K562 (cell line): ENCODE results near the gene BEST1. TPM values are rescaled to one million over a fixed set of nuclear protein-coding genes. Genes with fewer than 3 reads are reported as not detected.
A peak's percentile ranks its signal among the peaks of the same experiment; 100 is the strongest.

Experiments
- ARID1B ChIP-seq: fragments of 450-650 bp; IDR thresholded peaks from 2 replicates; pipeline ENCODE4 v1.6.1; 2016; ENCODE audit warnings: antibody characterized with exemption, mild to moderate bottlenecking, inconsistent platforms
- ASH1L ChIP-seq: fragments of 450-650 bp; IDR thresholded peaks from 2 replicates; pipeline ENCODE4 v1.6.1; 2018; ENCODE audit warnings: borderline replicate concordance, mild to moderate bottlenecking, low read depth; ENCODE audit not compliant: partially characterized antibody
- CBX1 ChIP-seq: sonication (generic); IDR thresholded peaks from 2 replicates; pipeline ENCODE4 v1.6.1; 2016; ENCODE audit warnings: antibody characterized with exemption, low read depth, mild to moderate bottlenecking
- DPF2 ChIP-seq: fragments of 450-650 bp; IDR thresholded peaks from 2 replicates; pipeline ENCODE4 v1.6.1; 2016
- FOXA1 ChIP-seq: fragments of 450-650 bp; IDR thresholded peaks from 2 replicates; pipeline ENCODE4 v1.6.1; 2016; ENCODE audit warnings: mild to moderate bottlenecking, borderline replicate concordance
- HCFC1 ChIP-seq: IDR thresholded peaks from 2 replicates; pipeline ENCODE4 v1.6.1; 2012; ENCODE audit warnings: low read depth, low read length, improper control_type of control experiment
- HMG20A ChIP-seq: fragments of 450-650 bp; formaldehyde crosslinking; conservative IDR thresholded peaks from 2 replicates; pipeline ENCODE4 v1.4.0; 2020; ENCODE audit warnings: mild to moderate bottlenecking, mixed read lengths
- NFIX ChIP-seq: fragments of 250-450 bp; sonication (Bioruptor Pico); IDR thresholded peaks from 2 replicates; pipeline ENCODE4 v1.4.0; 2020; ENCODE audit warnings: low read depth, mild to moderate bottlenecking, moderate library complexity
- PYGO2 ChIP-seq: fragments of 450-650 bp; IDR thresholded peaks from 2 replicates; pipeline ENCODE4 v1.6.1; 2016; ENCODE audit warnings: mild to moderate bottlenecking, missing genetic modification characterization, moderate library complexity, missing compliant biosample characterization
- RNF2 ChIP-seq: sonication (generic); IDR thresholded peaks from 2 replicates; pipeline ENCODE4 v1.6.1; 2016
- SMAD1 ChIP-seq: fragments of 150-350 bp; IDR thresholded peaks from 2 replicates; pipeline ENCODE4 v1.6.1; 2014; ENCODE audit warnings: low read length, low read depth; ENCODE audit not compliant: partially characterized antibody
- SNRNP70 ChIP-seq: fragments of 200-400 bp; formaldehyde crosslinking; optimal IDR thresholded peaks from 2 replicates; pipeline ENCODE3; 2017; ENCODE audit warnings: low read depth, low read length
- SP1 ChIP-seq: sonication (generic); formaldehyde crosslinking; IDR thresholded peaks from 2 replicates; pipeline ENCODE4 v1.8.1; 2022; ENCODE audit warnings: mild to moderate bottlenecking, missing genetic modification reagents
- TSC22D4 ChIP-seq: fragments of 450-650 bp; IDR thresholded peaks from 2 replicates; pipeline ENCODE4 v1.6.1; 2016; ENCODE audit warnings: missing genetic modification characterization, missing biosample characterization, control low read depth
- ZC3H8 ChIP-seq: fragments of 450-650 bp; IDR thresholded peaks from 2 replicates; pipeline ENCODE4 v1.6.1; 2017
- ZFP1 ChIP-seq: fragments of 450-650 bp; formaldehyde crosslinking; IDR thresholded peaks from 2 replicates; pipeline ENCODE4 v1.4.0; 2020; ENCODE audit warnings: mild to moderate bottlenecking, mixed read lengths
- ZNF354B ChIP-seq: fragments of 250-450 bp; sonication (Bioruptor Pico); IDR thresholded peaks from 2 replicates; pipeline ENCODE4 v1.4.0; 2020
- polyA plus RNA-seq, 8 experiments: library from polyadenylated mRNA; depleted of rRNA in 4 of 8; stranded (reverse) in 5 of 8; unstranded in 3 of 8; fragments of >200 nt; fragmentation: Nextera tagmentation in 2 of 8; fragmentation: Illumina TruSeq in 1 of 8; extraction: Ambion mirVana in 2 of 8; extraction: Trizol in 1 of 8; gene quantifications; 2 replicates each; pipeline versions ENCODE4 v1.2.1 to v1.2.3, GENCODE V29; 2011 to 2014; ENCODE audit warnings: inconsistent platforms in 1 of 8, missing spikeins in 1 of 8
- total RNA-seq, 7 experiments: library from RNA; depleted of rRNA in 6 of 7; stranded (reverse); fragments of >200 nt in 6 of 7; fragmentation: Illumina TruSeq in 2 of 7; extraction: Trizol in 2 of 7; gene quantifications; 2 replicates each; pipeline versions ENCODE4 v1.2.1 to v1.2.3, GENCODE V29; 2011 to 2021; ENCODE audit warnings: low replicate concordance in 1 of 7
- TF ChIP-seq, protein P1 (sequence below): fragments of 250-450 bp; sonication (Bioruptor Pico); IDR thresholded peaks from 2 replicates; pipeline ENCODE4 v1.5.0; 2020; ENCODE audit warnings: mild to moderate bottlenecking
- TF ChIP-seq, protein P2 (sequence below): fragments of 450-650 bp; IDR thresholded peaks from 2 replicates; pipeline ENCODE4 v1.6.1; 2016; ENCODE audit warnings: low read depth

Gene BEST1
- total and polyA plus RNA-seq, 9 of the 15 experiments (the other 6 are each of a cell fraction or from before 2014, with no cell fraction given), result 0.07 to 1.3 (median 0.40) TPM

DNA sequence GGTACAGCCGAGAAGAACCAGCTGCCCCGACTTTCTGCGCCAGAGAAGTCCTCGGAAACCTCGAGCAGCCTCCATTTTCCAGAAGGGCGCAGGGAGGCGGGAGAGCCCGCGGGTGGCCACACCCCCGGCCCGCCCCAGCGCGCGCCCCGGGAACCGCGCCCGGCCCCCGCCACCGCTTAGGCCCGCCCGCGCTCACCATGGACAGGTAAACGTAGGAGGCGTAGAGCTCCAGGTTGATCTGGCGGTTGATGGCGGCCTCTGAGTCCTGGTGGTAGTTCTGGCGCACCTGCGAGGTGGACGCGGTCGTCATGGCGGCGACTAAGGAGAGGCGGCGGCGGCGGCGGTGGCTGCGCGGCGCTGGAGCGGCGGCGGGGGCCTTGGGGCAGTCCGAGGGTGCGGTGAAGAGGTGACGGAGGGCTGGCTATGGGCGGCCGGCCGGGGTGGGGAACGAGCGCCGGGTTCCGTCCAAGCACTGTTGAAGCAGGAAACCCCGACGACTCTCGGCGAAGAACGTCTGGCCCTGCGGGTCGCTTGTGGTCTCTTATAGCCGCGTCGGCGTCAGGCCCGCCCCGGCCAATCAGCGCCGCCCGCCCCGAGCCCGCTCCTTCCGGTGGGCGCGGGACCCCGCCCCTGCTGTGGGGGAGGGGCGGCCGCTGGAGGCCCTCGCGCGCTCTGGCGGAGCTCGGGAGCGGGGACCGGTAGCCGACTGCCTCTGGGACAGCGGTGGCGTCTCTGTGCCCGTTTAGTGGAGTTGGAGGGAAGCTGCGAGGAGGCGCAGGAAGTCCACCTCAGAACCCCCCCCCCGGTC is 17.2 kb downstream of the BEST1 start, which contains the start of gene FTH1 (continued):
- TF ChIP-seq, protein P1, sequence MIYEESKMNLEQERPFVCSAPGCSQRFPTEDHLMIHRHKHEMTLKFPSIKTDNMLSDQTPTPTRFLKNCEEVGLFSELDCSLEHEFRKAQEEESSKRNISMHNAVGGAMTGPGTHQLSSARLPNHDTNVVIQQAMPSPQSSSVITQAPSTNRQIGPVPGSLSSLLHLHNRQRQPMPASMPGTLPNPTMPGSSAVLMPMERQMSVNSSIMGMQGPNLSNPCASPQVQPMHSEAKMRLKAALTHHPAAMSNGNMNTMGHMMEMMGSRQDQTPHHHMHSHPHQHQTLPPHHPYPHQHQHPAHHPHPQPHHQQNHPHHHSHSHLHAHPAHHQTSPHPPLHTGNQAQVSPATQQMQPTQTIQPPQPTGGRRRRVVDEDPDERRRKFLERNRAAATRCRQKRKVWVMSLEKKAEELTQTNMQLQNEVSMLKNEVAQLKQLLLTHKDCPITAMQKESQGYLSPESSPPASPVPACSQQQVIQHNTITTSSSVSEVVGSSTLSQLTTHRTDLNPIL (CRISPR knock-in tag), result no peak
- TF ChIP-seq ZNF354B (CRISPR knock-in tag) (no peak), SMAD1 (peak; percentile 84), ARID1B (no peak; the same call in 1 of the 2 replicates), ZC3H8 (no peak), DPF2 (no peak), RNF2 (peak; percentile 90), PYGO2 (tag) (no peak), ASH1L (no peak), ZFP1 (CRISPR knock-in tag) (no peak), TSC22D4 (tag) (no peak), HCFC1 (peak; percentile 33; the same call in 1 of the 2 replicates), HMG20A (CRISPR knock-in tag) (no peak), SP1 (CRISPR knock-in tag) (peak; percentile 91), SNRNP70 (no peak), NFIX (CRISPR knock-in tag) (no peak), FOXA1 (no peak), CBX1 (peak; percentile 82)
- TF ChIP-seq, protein P2, sequence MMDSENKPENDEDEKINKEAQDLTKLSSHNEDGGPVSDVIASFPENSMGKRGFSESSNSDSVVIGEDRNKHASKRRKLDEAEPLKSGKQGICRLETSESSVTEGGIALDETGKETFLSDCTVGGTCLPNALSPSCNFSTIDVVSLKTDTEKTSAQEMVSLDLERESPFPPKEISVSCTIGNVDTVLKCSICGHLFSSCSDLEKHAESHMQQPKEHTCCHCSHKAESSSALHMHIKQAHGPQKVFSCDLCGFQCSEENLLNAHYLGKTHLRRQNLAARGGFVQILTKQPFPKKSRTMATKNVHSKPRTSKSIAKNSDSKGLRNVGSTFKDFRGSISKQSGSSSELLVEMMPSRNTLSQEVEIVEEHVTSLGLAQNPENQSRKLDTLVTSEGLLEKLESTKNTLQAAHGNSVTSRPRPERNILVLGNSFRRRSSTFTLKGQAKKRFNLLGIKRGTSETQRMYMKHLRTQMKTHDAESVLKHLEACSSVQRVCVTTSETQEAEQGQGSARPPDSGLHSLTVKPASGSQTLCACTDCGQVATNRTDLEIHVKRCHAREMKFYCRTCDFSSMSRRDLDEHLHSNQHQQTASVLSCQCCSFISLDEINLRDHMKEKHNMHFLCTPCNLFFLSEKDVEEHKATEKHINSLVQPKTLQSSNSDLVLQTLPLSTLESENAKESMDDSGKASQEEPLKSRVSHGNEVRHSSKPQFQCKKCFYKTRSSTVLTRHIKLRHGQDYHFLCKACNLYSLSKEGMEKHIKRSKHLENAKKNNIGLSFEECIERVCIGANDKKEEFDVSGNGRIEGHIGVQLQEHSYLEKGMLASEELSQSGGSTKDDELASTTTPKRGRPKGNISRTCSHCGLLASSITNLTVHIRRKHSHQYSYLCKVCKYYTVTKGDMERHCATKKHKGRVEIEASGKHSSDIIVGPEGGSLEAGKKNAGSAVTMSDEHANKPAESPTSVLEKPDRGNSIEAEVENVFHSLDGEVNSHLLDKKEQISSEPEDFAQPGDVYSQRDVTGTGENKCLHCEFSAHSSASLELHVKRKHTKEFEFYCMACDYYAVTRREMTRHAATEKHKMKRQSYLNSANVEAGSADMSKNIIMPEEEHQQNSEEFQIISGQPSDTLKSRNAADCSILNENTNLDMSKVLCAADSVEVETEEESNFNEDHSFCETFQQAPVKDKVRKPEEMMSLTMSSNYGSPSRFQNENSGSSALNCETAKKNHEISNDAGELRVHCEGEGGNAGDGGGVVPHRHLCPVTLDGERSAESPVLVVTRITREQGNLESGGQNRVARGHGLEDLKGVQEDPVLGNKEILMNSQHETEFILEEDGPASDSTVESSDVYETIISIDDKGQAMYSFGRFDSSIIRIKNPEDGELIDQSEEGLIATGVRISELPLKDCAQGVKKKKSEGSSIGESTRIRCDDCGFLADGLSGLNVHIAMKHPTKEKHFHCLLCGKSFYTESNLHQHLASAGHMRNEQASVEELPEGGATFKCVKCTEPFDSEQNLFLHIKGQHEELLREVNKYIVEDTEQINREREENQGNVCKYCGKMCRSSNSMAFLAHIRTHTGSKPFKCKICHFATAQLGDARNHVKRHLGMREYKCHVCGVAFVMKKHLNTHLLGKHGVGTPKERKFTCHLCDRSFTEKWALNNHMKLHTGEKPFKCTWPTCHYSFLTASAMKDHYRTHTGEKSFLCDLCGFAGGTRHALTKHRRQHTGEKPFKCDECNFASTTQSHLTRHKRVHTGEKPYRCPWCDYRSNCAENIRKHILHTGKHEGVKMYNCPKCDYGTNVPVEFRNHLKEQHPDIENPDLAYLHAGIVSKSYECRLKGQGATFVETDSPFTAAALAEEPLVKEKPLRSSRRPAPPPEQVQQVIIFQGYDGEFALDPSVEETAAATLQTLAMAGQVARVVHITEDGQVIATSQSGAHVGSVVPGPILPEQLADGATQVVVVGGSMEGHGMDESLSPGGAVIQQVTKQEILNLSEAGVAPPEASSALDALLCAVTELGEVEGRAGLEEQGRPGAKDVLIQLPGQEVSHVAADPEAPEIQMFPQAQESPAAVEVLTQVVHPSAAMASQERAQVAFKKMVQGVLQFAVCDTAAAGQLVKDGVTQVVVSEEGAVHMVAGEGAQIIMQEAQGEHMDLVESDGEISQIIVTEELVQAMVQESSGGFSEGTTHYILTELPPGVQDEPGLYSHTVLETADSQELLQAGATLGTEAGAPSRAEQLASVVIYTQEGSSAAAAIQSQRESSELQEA, result no peak
